Liver (tissue), 3 donors: ENCODE results near the gene NSFL1C.

Source experiments
- CTCF ChIP-seq: fragments of 150-350 bp; IDR thresholded peaks from 2 replicates; pipeline ENCODE4 v1.5.1; 2017; ENCODE audit warnings: improper control_type of control experiment, low read depth, low read length; ENCODE audit not compliant: missing input control
- EGR1 ChIP-seq, 2 donors: IDR thresholded peaks; 2 replicates each; pipeline ENCODE4 v1.6.1; 2016 to 2018; ENCODE audit warnings: antibody characterized with exemption in 2 of 2, low read depth in 2 of 2
- FOXA2 ChIP-seq: IDR thresholded peaks from 2 replicates; pipeline ENCODE4 v1.6.1; 2016; ENCODE audit warnings: antibody characterized with exemption
- RAD21 ChIP-seq, 2 donors: IDR thresholded peaks; 2 replicates each; pipeline ENCODE4 v1.6.1; 2016; ENCODE audit warnings: antibody characterized with exemption in 2 of 2, mild to moderate bottlenecking in 2 of 2
- REST ChIP-seq: IDR thresholded peaks from 2 replicates; pipeline ENCODE4 v1.6.1; 2016; ENCODE audit warnings: antibody characterized with exemption, mild to moderate bottlenecking
- SP1 ChIP-seq: IDR thresholded peaks from 2 replicates; pipeline ENCODE4 v1.6.1; 2018; ENCODE audit warnings: antibody characterized with exemption, mild to moderate bottlenecking
- ZBTB33 ChIP-seq: IDR thresholded peaks from 2 replicates; pipeline ENCODE4 v1.6.1; 2016; ENCODE audit warnings: antibody characterized with exemption
- donor health status: healthy.
- donor health status: healthy.

- TF ChIP-seq CTCF, result peak; percentile 12
- TF ChIP-seq ZBTB33, result no peak
- TF ChIP-seq EGR1 (IDR thresholded peaks at IDR 0.05; ENCODE audit: low read depth in 2 of 2), result no peak
- peak; percentile 53 to 58 for TF ChIP-seq RAD21 (IDR thresholded peaks at IDR 0.05)
- no peak for TF ChIP-seq SP1
- no peak for TF ChIP-seq FOXA2
- TF ChIP-seq REST, result no peak
Observed at GRCh38 chr20:1509237-1509636, 42.6 kb upstream of the NSFL1C start.
